Stimulated activated CD8-positive, alpha-beta memory T cell treated with anti-CD3 and anti-CD28 coated beads, Interleukin-7, amount 100 ng/mL, for 24 hours (primary cell): Measurements from ENCODE around the gene CYRIA.

Source experiments
- DNase-seq: peaks from one replicate; pipeline ENCODE4 v3.0.0-alpha.2; 2020; ENCODE audit warnings: low read depth

The CYRIA gene

GRCh38 chr2:16665748-16666448 lies at the start of gene CYRIA:
Gene CYRIA, minus strand, starts transcription at chr2:16665834. Its CDS starts 77,715 bp downstream, at chr2:16588119.
- no peak for DNase-seq

- DNase-seq = no peak
Observed at GRCh38 chr2:16713011-16713423, 47.4 kb upstream of the CYRIA start.

GRCh38 chr2:16709769-16710168 lies 44.1 kb upstream of the CYRIA start:
- DNase-seq = no peak

- DNase-seq = no peak
Observed at GRCh38 chr2:16708173-16708572, 42.5 kb upstream of the CYRIA start.

- DNase-seq = no peak
Observed at GRCh38 chr2:16707014-16707623, 41.5 kb upstream of the CYRIA start.

- no peak for DNase-seq
Observed at GRCh38 chr2:16700551-16701259, 35.1 kb upstream of the CYRIA start.

GRCh38 chr2:16693854-16694253 lies 28.2 kb upstream of the CYRIA start:
- no peak for DNase-seq

- DNase-seq = no peak
Observed at GRCh38 chr2:16691261-16691660, 25.6 kb upstream of the CYRIA start.

GRCh38 chr2:16687955-16688354 lies 22.3 kb upstream of the CYRIA start:
- no peak for DNase-seq

GRCh38 chr2:16687222-16687621 lies 21.6 kb upstream of the CYRIA start:
- DNase-seq = no peak

GRCh38 chr2:16686641-16687040 lies 21.0 kb upstream of the CYRIA start:
- DNase-seq = no peak

GRCh38 chr2:16685340-16685715 lies 19.7 kb upstream of the CYRIA start:
- no peak for DNase-seq

GRCh38 chr2:16684676-16685339 lies 19.2 kb upstream of the CYRIA start:
- no peak for DNase-seq

- DNase-seq = no peak
Observed at GRCh38 chr2:16683576-16683975, 17.9 kb upstream of the CYRIA start.

- DNase-seq = no peak
Observed at GRCh38 chr2:16682431-16683118, 16.9 kb upstream of the CYRIA start.

GRCh38 chr2:16680781-16681180 lies 15.1 kb upstream of the CYRIA start:
- no peak for DNase-seq

- no peak for DNase-seq
Observed at GRCh38 chr2:16680304-16680703, 14.7 kb upstream of the CYRIA start.

GRCh38 chr2:16678964-16679363 lies 13.3 kb upstream of the CYRIA start:
- no peak for DNase-seq

GRCh38 chr2:16677875-16678274 lies 12.2 kb upstream of the CYRIA start:
- no peak for DNase-seq

- no peak for DNase-seq
Observed at GRCh38 chr2:16675781-16676180, 10.1 kb upstream of the CYRIA start.

- no peak for DNase-seq
Observed at GRCh38 chr2:16674154-16674553, 8.5 kb upstream of the CYRIA start.

GRCh38 chr2:16671760-16672159 lies 6.1 kb upstream of the CYRIA start:
- DNase-seq = no peak
